Measurements from ENCODE around the gene DES. TPM values are rescaled to one million over a fixed set of nuclear protein-coding genes. Genes with fewer than 3 reads are reported as not detected.

Gene DES
- total RNA-seq, 1 experiment from 2014 or later = 0.17 TPM

DNA sequence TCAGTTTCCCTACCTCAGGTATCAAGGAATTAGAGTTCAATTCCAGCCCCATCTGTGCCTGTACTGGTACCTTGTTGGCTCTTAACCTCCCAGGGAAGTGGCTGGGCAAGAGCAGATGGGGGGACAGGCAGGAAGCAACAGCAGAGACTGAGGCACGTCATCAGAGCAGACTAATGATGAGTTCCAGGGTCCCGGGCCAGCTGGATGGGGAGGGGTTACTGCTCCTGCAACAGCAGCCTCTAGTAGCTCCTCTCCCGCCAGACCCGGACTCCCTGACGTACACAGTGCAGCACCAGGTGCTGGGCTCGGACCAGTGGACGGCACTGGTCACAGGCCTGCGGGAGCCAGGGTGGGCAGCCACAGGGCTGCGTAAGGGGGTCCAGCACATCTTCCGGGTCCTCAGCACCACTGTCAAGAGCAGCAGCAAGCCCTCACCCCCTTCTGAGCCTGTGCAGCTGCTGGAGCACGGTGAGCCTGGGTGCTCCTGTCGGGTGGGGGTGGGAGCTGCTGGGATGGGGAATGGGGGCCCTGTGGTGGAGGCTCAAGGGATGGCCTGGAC is 54.5 kb downstream of the DES start:
- no peak for DNase-seq (ENCODE audit: low read depth)

DNA sequence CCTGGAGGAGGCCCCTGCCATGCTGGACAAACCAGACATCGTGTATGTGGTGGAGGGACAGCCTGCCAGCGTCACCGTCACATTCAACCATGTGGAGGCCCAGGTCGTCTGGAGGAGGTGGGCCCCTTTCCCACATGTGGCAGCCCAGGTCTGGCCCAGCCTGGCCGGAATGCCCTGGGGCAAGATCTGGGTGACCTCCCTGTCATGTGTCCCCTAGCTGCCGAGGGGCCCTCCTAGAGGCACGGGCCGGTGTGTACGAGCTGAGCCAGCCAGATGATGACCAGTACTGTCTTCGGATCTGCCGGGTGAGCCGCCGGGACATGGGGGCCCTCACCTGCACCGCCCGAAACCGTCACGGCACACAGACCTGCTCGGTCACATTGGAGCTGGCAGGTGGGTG is 55.3 kb downstream of the DES start:
- no peak for DNase-seq (ENCODE audit: low read depth)

DNA sequence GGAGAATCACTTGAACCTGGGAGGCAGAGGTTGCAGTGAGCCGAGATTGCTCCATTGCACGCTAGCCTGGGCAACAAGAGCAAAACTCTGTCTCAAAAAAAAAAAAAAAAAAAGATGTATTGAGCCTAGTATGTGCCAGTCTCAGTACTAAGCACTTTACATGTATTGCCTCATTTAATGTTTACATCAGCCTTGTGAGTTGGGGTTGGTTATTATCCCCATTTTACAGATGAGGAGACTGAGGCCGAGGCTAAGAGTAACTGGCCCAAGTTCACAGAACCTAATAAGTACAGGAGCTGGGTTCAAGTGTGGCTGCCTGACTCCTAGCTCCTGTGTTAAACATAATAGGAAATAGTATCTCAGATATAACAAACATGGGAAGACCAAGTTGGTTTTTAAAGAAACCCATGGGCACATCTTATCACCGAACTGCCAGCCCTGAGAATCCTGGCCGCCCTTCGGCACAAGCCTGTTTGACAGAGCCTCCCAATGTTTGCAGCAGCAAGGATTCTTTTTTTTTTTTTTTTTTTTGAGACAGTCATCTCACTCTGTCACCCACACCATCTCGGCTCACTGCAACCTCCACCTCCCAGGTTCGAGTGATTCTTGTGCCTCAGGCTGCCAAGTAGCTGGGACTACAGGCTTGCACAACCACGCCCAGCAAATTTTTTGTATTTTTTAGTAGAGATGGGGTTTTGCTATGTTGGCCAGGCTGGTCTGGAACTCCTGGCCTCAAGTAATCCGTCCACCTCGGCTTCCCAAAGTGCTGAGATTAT is 56.3 kb downstream of the DES start:
- no peak for DNase-seq (ENCODE audit: low read depth)

DNA sequence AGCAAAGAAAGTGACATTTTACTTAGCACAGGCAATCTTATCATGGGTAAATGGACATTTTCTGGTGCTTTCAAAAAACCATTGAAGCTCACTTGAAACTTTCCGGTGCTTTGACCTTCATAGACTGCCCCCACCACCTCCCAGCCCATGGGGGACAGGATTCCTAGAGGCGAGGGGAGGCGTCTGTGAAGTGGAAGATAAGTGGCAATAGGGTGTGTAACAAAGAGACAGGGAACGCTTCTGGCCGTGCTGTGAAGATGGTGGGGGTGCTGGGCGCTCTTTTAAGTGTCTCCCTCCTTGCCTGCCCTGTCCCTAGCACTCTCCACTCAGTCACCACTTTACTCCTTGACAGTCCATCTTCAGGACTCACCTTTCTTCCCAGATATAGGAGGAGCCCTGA is 57.1 kb downstream of the DES start:
- DNase-seq (ENCODE audit: low read depth) = no peak

DNA sequence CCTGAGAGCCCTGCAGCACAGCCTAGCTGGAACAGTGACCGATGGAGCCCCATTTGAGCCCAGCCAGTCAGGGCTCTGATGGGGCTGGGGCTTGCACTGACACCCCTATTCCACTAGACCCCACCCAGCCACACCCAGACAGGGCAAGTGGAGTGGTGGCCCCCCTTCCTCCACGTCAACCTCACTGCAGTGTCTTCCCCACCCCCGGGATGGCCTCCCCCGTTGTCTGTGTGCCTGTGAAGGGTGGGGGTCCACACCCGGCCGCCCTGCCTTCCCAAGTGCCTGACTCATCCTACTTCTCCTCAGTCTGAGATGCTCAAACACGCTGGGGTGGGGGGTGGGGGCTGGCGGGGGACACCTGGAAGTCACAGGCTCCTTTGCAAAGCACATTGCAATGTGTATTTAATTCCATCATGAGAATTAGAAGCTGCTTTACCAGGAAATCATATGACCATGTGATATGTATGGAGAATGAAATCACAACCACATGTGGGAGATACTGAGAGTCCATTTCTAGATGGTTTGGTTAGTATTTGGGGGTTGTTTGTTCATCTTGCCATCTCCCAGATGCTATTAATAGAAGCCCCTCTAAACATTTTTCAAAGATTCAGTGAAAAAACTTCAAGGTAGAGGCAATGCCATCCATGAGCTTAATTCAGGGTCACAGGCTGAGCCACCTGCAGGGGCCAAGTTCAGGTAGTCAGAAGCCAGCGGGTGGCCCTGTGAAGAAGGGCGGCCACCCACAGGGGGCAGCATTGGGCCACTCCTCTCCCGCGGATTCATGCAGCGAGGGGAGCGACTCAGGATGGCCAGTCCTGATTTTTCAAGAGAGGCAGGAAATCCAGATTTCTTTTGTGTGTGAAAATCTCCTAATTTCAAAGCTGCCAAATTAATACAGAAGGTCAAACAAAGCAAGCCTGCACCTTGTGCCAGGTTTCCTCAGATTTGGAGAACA is 57.8 kb downstream of the DES start:
- peak; percentile 71 for DNase-seq (ENCODE audit: low read depth)

Other genes starting within 250 kb of the DES start
- gene SLC23A3, start 248.3 kb upstream of the DES start, total RNA-seq (2014; rRNA removed; shearing (Covaris generic)) = 0.63 and 0.86 TPM in 2 replicates
- gene CNPPD1, start 241.5 kb upstream of the DES start, total RNA-seq (2014; rRNA removed; shearing (Covaris generic)) = 36.2 and 41.3 TPM in 2 replicates
- 33.3 and 48.8 TPM in 2 replicates for gene RETREG2, start 240.1 kb upstream of the DES start, total RNA-seq (2014; rRNA removed; shearing (Covaris generic))
- 31.2 and 32.3 TPM in 2 replicates for gene ZFAND2B, start 211.6 kb upstream of the DES start, total RNA-seq (2014; rRNA removed; shearing (Covaris generic))
- gene ABCB6, start 199.4 kb upstream of the DES start, total RNA-seq (2014; rRNA removed; shearing (Covaris generic)) = 9.0 and 10.5 TPM in 2 replicates
- 27.1 and 56.9 TPM in 2 replicates for gene ATG9A, start 188.7 kb upstream of the DES start, total RNA-seq (2014; rRNA removed; shearing (Covaris generic))
- 25.2 and 25.8 TPM in 2 replicates for gene ANKZF1, start 188.6 kb upstream of the DES start, total RNA-seq (2014; rRNA removed; shearing (Covaris generic))
- gene GLB1L, start 172.9 kb upstream of the DES start, total RNA-seq (2014; rRNA removed; shearing (Covaris generic)) = 2.7 and 3.2 TPM in 2 replicates
- gene STK16, start 172.9 kb upstream of the DES start, total RNA-seq (2014; rRNA removed; shearing (Covaris generic)) = 5.4 and 8.9 TPM in 2 replicates
- gene TUBA4B, start 165.1 kb upstream of the DES start, total RNA-seq (2014; rRNA removed; shearing (Covaris generic)) = not detected in 2 replicates
- gene TUBA4A, start 164.5 kb upstream of the DES start, total RNA-seq (2014; rRNA removed; shearing (Covaris generic)) = 65.0 and 79.9 TPM in 2 replicates
- 19.9 and 20.2 TPM in 2 replicates for gene DNAJB2, start 139.0 kb upstream of the DES start, total RNA-seq (2014; rRNA removed; shearing (Covaris generic))
- 0.21 and 1.3 TPM in 2 replicates for gene PTPRN, start 109.0 kb upstream of the DES start, total RNA-seq (2014; rRNA removed; shearing (Covaris generic))
- gene RESP18, start 85.6 kb upstream of the DES start, total RNA-seq (2014; rRNA removed; shearing (Covaris generic)) = not detected in 2 replicates
- gene DNPEP, start 30.5 kb upstream of the DES start, total RNA-seq (2014; rRNA removed; shearing (Covaris generic)) = 72.1 and 94.6 TPM in 2 replicates
- gene SPEG, start 16.5 kb downstream of the DES start, total RNA-seq (2014; rRNA removed; shearing (Covaris generic)) = 4.9 and 18.4 TPM in 2 replicates
- 30.0 and 47.6 TPM in 2 replicates for gene GMPPA, start 80.5 kb downstream of the DES start, total RNA-seq (2014; rRNA removed; shearing (Covaris generic))
- 0.42 TPM in 1 of 2 replicates, not detected in the other for gene ASIC4, start 96.1 kb downstream of the DES start, total RNA-seq (2014; rRNA removed; shearing (Covaris generic))
- gene CHPF, start 125.4 kb downstream of the DES start, total RNA-seq (2014; rRNA removed; shearing (Covaris generic)) = 51.1 and 69.0 TPM in 2 replicates
- 2.4 and 2.5 TPM in 2 replicates for gene TMEM198, start 125.7 kb downstream of the DES start, total RNA-seq (2014; rRNA removed; shearing (Covaris generic))
- gene OBSL1, start 153.2 kb downstream of the DES start, total RNA-seq (2014; rRNA removed; shearing (Covaris generic)) = 45.3 and 58.2 TPM in 2 replicates
- gene INHA, start 153.9 kb downstream of the DES start, total RNA-seq (2014; rRNA removed; shearing (Covaris generic)) = 0.36 and 0.80 TPM in 2 replicates
- 14.0 and 16.9 TPM in 2 replicates for gene STK11IP, start 179.5 kb downstream of the DES start, total RNA-seq (2014; rRNA removed; shearing (Covaris generic))
- 2.3 and 2.4 TPM in 2 replicates for gene SLC4A3, start 209.3 kb downstream of the DES start, total RNA-seq (2014; rRNA removed; shearing (Covaris generic))